HG03342 (cell line): ENCODE measurements around the gene CABP7.

Experiments
- ATAC-seq: cut with Tn5 transposase; IDR thresholded peaks from one replicate; pipeline ENCODE4 v1.9.1; 2021; ENCODE audit warnings: mild to moderate bottlenecking, moderate library complexity; ENCODE audit not compliant: unreplicated experiment

The CABP7 gene

DNA sequence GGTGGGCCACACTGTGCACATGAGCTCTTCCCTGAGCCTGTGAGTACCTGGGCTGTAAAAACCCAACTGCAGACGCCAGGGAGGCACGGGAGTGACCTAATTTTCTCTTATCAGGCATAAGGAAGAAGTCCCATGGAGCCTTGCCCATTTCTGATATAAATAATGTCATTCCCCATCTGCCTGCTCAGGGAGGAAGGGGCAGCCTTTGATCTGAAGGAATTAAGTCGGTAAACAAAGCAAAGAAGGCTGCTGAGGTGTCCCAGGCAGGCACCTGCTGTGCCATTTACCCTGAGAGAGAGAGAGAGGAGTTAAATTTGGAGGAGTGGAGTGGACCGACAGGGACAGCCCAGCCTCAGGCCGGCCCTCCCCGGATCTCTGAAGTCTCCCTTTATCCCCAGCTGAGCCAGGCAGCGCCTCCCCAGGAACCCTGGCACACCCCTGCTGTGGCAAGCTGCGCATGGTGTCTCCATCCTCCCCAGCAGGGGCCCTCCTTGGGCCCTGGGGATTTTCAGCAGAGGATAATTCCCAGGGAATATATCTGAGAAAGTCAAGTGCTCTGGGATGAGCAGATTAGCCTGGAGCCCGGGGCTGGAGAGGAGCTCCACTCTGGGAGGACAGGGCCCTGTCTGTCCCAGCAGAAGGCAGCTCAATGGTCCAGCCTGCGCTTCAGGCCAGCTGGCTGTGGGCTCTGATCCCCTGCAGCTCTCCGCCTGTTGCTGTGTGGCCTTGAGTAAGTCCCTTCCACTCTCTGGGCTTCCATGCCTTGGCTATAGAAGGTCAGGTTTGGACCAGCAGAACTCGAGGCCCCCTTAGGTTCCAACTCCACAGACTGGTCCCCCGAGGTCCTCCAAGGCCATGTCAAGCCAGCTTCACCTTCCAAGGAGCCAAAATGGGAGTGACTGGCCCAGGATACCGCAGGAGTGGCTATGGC, 17.5 kb upstream of the CABP7 start:
- ATAC-seq: no peak

DNA sequence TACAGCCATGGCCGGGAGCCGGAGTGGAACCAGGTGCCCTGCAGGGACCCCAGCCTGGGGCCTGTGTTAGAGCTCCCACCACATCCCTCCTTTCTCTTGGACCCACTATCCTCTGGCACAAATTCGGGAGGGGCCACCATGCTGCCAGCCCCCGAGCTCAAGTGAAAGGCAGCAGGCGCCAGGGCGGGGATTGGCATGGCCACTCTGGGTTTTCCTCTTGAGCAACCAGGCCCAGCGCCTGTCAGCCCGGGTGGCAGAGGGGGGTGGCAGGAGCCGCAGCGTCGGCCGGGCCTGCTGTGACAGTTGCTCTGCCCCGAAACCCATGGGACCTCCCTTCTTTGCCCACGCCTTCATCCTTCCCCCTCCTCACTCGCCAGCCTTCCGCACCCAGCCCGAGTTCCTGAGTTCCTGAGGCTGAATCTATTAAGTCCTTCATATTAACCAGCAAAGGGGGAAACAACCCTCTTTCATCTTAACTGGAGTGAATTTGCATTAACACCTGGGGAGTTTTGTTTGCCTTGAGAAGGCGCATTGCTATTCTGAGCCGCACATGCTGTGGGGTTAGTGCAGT, 16.8 kb upstream of the CABP7 start:
- ATAC-seq: no peak

DNA sequence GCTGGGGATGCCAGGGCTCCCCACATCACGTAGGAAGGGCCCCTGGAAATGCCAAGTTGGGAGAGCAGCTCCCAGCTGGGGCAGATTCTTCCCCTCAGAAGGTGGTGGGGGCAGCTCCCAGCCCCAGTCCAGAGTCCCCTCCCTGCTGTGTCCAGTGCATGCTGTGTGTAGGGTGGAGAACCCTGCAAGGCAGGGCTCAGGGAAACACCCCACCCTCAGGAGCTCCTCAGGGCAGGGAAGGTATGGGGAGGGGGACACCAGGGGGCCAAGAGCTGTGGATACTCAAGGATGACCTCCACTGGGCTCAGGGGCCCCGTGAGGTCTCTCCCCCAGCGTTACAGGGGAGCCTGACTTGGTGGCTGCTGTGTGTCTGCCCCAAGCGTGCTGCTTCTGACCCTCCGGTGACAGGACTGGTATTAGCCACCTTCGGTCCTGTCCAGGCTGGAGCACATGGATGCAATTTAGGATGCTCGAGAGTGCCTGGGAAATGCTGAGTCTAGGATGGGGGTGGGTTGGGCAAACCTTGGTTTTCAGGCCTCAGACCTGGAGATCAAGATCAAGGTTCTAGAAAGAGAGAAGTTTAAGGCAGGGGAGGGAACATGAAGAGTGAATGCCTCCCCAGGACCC, 16.1 kb upstream of the CABP7 start:
- no peak for ATAC-seq

DNA sequence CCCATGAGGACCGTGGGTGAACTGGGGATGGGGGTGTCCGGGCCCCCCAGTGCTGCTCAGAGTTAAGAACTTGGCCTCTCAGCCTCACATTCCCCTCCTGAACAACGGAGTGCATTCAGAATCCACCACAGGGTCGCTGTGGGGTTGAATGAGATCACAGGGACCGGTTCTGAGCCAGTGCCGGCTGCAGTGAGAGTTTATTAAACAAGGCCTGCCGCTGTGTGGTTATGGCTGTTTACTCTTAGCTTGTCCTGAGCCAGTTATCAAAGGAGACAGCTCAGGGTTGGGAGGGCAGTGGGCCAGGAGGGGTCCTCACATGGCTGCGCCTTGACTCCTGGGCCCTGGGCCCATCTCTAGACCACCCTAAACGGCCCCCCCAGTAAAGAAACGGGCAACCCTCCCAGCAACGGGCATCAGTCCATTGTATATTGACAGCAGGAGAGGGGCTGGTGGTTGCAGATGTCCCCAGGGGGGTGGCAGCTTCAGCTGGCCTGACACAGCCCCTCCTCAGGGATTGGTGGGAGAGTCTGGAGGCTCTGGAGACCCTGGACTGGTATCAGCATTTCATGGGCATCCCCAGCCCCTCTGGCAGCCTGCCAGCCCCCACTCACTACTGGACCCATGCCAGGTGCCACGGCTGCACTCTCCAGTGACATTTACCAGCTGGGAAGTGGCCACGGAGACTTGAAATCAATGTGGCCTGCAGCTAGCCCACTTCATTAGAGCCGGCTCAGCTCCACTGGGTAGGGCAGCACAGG, 15.1 kb upstream of the CABP7 start:
- no peak for ATAC-seq

DNA sequence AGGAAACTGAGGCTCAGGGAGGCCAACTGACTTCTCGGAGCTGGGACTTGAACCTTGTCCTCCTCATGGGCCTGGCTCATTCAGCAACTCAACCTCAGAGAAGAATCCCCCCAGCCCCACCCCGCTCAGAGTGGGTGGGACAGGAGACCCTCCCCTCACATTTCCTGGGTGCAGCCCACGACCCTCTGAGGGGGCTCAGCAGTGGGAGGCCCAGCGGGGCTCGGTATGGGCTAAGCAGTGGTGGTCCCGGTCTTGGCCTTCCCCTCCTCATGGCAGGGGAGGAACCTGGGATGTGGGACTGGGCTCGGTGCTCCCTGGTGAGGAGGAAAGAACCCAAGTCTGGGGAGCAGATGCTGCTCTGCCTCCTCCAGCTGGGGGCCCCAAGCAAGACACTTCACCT, 14.2 kb upstream of the CABP7 start:
- no peak for ATAC-seq

DNA sequence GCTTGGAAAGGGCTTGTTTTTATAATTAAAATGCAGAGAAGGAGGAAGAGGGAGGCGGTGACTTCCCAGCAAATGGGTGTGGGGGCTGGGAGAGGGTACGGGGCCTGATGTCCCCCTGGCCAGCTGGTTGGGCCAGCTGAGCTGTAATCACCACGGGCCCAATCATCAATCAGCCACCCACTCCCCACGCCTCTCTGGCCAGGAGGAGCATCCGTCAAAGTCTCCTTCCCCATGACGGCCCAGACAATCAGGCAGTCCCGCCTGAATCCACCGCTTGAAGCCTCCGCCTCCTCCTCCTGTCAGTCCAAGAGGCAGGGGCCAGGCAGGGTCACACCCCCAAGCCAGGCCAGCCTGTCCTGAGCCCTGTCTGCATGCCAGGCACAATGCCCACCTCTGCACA, 13.3 kb upstream of the CABP7 start:
- ATAC-seq: no peak

DNA sequence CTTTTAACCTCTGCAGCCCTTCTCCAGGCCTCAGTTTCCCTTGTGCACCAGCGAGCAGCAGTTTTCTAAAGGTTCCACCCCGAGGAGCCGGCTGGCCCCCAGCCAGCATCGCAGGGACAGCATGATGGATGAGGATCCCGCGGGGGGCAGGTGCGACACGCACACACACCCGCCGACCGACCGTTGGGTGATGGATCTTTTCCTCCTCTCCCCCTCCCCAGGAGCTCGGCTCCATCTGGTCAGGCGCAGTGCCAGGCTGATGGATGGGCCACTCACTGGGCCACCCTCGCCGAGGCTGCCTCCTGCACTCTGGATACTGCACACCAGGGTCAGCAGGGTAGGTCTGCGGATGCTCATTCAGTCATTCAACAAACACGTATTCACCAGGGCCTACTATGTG, 12.8 kb upstream of the CABP7 start:
- ATAC-seq: no peak

DNA sequence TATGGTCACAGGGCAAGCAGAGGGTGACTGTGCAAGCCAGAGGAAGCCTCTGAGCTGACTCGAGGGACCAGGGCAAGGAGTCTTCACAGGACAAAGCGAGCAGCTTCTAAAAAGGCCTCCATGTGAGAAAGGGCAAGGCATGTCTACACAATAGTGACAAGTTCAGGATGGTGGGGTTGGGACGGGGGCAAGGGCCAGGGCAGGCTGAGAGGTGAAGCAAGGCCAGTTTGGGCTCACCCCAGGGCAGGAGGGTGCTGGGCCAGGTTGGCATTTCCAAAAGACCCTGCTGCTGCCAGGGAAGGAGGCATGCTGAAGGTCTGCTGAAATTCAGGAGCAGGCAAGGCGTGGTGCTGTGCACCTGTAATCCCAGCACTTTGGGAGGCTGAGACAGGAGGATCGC, 12.3 kb upstream of the CABP7 start:
- no peak for ATAC-seq

DNA sequence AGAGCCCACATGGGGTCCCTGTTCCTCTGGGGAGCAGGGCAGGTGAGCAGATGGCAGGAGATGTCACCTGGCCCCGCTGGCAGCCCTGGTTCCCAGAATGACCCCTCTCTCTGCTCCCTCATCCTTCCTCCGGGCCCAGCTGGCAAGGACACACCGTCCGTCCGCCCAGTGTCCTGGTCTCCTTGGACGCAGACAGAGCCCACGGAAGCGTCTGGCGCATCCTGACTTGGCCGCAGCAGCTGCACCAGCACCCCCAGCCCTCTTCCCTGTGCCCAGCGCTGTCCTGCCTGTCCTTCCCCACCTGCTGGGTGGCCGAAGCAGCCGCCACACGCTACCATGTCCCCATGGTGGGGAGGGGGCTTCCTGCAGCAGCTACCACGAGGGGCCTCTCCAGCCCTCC, 9.6 kb upstream of the CABP7 start:
- ATAC-seq: no peak

DNA sequence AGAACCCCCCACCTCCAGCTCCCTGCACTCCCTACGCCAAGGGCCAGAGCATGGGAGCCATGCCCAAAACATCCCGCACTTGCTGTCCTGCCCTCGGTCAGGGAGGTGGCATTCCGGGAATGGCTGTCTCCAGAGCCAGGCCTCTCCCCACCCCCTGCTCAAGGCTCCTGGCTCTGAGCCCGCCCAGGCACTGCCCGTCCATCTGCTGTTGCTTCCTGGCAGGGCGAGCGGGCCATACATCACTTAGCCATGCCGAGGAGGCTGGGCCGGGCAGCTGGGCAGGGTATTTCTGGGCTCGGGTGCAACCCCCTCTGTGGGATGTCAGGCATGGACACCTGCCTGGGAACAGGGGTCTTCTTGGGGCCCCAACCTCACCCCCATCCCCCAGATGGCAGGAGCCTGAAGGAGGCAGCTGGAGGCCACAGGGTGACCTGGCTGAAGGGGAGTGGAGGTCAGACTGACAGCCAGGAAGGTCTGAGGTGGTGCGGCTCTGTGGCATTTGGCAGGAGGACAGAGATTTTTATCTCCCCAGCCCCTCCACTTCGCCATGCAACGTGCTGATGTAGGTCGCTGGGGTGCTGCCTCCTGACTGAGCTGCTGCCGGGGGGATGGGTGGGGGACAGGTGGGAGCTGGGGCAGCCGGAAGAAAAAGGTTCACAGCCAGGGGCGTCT, 8.7 kb upstream of the CABP7 start:
- no peak for ATAC-seq

DNA sequence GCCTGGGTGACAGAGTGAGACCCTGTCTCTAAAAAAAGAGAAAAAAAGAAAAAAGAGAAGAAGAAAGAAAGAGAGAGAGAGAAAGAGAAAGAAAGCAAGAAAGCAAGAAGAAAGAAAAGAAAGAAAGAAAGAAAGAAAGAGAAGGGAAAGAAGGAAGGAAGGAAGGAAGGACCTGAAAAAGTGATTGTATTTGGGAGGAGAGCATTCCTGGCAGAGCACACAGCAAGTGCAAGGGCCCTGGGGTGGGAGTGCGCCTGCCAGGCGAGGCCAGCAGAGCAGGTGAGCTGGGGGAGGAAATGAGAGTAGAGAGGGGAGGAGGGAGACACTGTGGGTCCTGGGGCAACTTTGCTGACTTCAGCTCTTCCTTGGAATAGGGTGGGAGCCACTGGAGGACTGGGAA, 7.7 kb upstream of the CABP7 start:
- ATAC-seq: no peak

DNA sequence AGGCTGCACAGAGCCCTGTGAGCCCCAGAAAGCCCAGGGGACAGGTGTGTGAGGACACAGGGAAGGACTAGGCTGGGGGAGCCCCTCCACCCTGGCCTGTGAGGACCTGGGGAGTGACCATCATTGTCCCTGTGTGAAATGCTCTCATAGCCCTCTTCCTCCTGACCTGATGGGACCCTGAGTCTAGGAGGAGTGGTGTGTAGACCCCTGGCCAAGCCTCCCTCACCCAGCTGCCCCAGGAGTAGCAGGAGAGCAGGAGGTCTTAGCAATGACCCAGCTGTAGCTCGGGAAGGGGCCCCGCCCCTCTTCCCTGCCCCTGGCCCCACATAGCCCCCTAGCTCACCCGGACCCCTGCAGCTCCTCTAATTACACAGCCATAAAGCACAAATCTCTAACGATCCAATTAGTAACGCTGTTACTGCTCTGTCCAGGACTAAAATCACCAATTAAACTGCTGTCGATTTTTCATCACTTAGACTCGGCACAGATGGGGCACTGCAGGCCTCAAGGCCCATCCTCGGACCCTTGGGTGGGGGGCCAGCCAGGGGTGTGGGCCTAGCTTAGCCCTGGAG, 6.6 kb upstream of the CABP7 start:
- no peak for ATAC-seq

DNA sequence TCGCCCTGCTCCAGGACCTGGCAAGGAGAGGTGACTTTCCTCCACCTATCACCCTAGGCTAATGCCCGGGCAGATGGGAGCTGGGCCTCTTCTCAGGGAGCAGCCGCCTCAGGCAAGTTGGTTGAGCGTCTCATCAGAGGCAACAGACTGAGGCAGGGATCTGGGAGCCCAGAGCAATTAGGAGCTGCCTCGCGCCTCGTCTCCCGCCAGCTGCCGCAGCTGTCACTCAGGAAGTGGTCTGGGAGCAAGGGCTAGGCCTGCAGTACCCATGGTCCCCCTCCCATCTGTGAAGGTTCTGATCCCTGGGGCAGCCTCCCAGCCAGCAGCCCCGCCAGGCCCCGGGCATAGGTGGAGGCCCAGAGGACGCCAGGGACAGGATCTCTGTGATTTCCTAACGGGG, 4.6 kb upstream of the CABP7 start:
- ATAC-seq: no peak

DNA sequence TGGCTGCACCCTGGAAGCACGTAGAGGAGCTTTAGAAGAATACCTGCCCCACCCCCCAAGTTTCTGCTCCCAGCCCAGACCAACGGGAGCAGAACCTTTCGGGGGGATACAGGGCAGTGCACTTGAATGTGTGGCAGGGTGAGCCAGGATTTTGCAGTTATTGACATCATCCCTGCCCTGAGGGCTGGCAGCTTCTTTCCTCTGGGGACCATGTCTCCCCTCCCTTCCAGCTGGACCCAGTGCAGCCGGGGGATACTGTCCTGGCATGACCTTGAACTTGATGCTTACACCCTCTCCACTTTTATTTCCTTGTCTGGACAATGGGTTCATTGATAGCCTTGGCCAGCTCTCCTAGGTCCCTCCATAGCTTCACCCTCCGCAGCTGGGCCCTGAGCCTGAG, 4.1 kb upstream of the CABP7 start:
- ATAC-seq: no peak

DNA sequence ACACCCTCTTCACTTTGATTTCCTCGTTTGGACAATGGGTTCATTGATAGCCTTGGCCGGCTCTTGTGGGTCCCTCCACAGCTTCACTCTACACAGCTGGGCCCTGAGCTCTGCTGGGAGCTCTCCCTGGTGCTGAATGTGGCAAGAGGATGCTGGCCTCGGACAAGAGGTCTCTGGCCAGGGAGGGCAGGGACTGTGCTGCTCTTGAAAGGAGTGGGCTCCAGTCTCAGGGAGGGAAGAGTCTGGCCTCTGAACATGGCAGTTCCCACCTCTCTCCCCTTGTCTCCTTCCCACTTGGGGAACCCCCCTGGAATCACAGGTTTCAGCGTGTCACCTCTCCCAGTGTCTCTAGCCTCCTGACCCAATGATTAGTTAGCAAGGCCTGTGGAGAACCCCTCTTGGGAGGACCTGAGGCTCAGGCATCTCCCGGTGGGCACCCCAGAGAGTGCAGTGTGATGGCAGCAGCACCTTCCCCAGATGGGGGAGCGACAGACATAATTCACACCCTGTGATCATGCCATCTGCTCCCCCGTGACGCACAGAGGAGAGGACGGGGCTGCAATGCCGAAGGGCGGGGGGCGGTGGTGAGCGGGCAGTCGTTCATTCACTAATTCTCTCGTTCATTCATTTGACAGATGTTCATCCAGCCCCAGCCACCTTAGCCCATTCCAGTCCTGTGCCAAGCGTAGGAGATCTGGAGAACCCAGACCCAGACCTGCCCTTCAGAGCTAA, 2.8 kb upstream of the CABP7 start:
- no peak for ATAC-seq

DNA sequence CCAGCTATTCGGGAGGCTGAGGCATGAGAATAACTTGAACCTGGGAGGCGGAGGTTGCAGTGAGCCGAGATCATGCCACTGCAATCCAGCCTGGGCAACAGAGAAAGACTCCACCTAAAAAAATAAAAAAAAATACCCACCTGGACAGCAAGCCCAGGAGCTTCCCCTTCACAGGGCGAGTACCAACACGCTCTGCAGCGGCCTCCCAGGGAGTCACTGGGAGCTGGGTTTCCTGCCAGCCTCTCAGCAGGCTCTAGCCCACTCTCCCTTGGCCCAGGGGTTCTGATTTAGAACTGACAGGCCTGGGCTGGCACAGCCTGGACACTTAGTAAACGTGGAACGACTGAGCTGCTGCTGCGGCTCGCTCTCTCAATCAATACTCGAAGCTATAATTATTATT, 2.0 kb upstream of the CABP7 start:
- ATAC-seq: no peak

DNA sequence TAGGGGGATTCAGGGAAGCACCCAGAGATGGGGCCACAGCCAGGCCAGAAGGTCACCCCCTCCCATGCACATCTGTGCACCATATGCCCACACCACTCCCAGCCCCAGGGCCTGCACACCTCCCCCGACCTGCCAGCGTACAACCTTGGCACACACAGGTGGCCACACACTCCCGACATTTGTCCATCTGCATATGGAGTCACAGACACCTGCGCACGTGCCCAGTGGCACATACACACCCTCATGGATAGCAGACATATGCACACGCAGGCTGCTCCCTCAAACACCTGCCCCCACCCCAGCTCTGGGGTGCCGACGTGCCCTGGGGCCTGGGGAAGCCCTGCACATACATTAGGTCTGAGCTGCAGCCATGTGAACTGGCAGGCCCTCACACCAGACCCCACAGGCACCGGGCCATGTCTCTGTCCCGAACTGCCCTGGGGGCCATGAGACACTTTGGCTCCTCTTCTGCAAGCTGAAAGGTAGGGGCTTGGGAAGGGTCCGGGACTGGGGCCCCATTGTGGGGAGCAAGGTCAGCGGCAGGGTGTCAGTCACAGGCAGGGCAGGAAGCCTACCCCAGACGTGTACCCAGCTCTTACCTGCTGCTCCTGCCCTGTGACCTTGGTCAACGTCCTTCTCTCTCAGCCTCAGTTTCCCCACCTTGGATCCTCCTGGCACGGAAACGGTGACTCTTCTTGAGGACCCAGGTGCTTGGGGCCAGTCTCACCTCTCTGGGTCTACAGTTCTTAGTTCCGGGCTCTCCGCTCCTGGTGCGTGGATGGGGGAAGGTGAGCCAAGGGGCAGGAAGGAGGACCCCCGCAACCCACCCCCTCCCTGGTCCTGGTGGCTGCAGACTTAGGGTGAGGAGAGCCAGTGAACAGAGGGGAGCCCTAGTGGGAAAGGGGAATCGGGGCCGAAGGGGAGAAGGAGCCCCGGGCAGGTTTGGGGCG, 579 bp upstream of the CABP7 start:
- no peak for ATAC-seq

DNA sequence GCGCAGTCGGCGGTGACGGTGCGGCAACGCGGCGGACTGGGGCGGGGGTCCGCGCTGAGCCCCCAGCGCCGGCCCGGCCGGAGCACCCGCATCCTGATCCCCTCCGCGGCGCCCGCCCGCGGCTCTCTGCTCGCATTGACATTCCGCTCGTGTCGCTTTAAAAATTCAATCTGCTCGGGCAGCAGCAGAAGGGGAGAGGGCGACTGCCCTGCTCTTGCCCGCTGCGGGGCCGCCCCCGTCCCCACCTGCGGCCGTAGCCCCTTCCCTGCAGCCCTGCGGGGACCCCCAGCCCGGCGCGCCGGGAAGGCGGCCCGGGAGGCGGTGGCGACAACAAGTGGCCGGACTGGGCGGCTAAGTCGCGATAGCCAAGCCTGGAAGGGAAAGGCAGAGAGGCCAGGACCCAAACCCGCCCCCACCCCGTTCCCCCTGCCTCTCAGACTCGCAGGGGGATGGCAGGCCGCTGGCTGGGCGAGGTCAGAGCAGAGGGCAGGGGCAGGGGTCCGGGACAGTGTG, 1.1 kb downstream of the CABP7 start:
- ATAC-seq: no peak

DNA sequence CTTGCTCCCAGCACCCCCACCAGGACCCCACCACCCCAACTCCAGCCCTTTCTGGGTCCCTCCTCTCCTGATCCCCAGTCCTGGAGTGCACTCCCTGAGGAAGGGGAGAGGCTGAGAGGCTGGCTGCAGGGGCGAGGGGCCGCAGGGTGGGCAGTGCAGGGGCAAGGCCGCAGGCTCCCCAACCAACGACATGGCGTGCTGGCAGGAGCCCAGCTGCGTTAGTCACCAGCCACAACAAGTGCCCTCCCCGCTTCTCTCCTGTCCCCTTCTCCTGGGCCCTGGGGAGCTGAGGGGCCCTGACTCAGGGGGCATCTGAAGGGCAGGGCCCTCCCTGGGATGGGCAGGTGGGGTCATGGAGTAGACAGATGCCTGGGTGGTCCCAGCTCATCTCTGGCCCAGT, 2.3 kb downstream of the CABP7 start:
- ATAC-seq: no peak
